ENCODE data around the gene DES.
A peak's percentile ranks its signal among the peaks of the same experiment; 100 is the strongest.
"Not testable (repeated sequence)": the region's sequence is repeated elsewhere in the genome, so short reads cannot be mapped to it uniquely, and the experiment has no call there.

DES gene

DNA sequence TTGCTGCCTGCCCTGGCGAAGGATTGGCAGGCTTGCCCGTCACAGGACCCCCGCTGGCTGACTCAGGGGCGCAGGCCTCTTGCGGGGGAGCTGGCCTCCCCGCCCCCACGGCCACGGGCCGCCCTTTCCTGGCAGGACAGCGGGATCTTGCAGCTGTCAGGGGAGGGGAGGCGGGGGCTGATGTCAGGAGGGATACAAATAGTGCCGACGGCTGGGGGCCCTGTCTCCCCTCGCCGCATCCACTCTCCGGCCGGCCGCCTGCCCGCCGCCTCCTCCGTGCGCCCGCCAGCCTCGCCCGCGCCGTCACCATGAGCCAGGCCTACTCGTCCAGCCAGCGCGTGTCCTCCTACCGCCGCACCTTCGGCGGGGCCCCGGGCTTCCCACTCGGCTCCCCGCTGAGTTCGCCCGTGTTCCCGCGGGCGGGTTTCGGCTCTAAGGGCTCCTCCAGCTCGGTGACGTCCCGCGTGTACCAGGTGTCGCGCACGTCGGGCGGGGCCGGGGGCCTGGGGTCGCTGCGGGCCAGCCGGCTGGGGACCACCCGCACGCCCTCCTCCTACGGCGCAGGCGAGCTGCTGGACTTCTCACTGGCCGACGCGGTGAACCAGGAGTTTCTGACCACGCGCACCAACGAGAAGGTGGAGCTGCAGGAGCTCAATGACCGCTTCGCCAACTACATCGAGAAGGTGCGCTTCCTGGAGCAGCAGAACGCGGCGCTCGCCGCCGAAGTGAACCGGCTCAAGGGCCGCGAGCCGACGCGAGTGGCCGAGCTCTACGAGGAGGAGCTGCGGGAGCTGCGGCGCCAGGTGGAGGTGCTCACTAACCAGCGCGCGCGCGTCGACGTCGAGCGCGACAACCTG is at the start of gene DES:
TSS of gene DES (plus strand) at position 223 of the 857 bp plus-strand sequence. CDS start at position 309, 86 bp downstream.
- DNase-seq, result no peak

DNA sequence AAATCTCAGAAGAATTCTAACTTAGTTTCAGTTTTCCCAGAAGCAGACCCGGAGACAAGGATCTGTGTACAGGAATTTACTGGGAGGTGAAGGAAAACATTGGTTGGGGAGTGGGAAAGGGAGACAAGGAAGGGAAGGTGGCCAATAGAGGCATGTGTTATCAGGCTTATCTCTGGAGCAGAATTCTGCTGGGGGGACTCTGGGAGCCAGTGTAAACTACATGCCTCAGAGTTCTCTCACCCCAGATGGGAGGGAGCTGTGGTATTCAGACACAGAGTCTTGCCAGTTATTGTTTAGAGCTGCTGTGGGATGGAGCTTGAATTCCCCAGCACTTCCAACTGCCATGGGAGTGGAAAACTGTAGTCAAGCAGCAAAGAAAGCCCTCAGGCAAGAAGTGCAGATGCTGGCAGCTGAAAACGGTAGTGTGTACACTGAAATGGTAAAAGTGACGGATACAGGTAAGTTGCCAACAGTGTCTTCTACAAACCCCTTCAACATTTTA is 49.4 kb upstream of the DES start:
- DNase-seq, result peak; percentile 69

DNA sequence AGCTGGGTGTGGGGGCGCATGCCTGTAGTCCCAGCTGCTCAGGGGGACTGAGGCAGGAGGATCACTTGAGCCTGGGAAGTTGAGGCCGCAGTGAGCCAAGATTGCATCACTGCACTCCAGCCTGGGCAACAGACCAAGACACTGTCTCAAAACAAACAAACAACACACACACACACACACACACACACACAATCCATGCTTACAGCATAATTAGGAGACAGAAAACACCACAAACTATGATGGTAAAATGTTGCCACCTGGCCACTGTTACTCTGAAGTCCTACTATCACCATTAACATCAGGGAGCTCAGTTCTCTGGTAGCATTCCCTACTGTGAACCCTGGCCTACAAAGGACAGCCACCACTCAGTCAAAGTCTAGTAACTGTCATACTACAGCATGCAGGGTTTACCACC is 48.7 kb upstream of the DES start:
- DNase-seq, result no peak

DNA sequence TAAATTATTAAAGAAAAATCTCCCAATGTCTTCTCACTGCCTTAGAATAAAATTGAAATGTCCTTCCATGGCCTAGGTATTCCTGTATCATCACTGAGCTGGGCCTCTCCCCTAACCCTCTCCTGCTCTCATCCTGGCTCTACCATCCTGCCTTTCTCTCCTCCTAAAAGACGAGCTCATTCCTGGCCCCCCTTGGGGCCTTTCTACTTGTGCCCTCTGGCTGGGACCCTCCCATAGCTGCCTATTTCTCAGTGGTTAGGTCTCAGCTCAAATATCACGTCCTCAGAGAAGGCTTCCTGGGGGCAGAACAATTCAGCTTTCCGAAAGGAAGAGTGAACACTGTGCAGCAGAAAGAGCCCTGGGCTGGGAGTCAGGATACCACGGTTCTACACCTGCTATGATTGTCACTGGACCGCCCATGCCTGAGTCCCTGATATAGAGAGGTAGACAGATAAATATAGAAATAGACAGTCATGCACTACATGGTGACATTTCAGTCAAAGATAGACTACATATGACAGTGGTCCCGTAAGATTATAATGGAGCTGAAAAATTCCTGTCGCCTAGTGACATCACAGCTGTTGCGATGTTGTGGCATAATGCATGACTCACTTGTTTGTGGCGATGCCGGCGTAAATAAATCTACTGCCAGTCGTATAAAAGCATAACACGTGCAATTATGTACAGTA is 39.9 kb upstream of the DES start:
- DNase-seq, result no peak

DNA sequence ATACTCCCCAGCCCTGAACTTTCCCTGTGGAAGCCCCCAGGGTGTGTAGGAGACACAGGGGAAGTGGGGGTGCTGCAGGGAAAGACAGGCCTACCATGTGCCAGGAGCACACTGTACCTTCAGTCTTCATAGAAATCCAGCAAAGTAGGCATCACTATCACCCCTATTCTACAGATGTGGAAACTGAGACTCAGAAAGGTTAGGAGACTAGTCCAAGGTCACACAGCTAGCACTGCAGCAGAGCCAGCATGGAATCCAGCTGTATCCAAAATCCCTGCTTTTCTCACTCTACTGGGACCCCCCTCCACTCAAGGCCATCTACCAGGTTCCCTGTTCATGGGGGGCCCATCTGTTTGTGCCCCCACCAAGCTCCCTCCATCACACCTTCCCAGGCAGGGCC is 37.3 kb upstream of the DES start:
- DNase-seq, result no peak

DNA sequence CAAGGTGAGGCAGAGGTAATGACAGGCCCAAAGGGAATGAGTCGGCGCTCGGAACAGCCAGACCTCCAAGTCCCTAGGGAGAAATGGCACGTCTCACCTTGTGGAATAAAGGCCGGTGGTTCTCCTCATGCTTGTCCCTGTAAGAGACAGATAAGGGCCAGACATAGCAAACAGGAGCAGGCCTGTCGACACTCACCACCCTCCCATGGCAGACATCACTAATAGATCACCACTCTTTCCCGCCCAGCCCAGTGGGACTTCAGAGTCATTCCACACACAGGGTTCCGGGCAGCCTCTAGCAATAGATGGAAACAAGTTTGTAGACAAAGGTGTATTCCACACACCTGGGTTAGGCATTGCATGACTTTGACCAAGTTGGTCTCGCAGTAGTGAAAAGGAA is 36.7 kb upstream of the DES start:
- DNase-seq, result no peak

DNA sequence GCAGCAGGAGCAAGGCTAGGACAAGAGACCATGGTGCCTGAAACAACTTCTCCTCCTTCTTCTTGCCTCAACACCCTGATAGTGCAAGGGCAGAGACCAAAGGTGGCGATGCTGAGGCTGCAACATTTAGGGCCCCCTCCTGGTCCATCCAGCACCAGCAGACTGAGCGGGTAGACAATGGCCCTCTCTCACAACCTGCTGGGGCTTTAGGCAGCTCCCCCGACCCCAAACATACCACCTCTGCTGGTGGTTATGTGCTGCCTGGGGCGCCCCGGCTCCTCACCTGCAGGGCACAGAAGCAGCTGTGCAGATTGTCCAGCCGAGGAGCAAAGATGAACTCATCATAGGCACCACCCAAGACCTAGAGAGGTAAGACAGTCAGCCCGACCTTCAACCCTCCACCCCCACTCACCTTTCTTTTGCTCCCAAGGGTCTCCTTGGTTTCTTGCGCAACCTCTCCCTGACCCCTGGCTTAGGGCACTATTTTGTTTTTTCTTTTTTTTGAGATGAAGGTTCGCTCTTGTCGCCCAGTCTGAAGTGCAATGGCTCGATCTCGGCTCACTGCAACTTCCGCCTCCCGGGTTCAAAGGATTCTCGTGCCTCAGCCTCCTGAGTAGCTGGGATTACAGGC is 34.0 kb upstream of the DES start:
- no peak for DNase-seq

DNA sequence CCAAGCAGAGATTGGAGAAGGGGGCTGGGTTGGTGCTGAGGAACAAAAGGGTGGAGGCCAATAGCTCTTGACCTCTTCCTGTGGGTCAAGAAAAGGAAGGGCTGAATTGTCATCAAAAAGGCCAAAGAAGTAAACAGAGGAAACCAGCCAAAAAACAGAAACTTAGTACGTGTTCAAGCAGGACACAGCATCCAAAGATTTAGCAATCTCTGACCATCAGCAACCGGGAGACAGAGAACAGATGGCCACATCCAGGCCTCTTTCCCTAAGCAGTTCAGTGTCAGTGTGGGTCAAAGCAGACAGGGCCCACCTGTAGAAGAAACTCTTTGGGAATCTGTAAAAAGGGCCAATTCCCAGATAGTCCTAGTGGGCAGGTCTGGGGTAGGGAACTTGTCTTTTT is 33.3 kb upstream of the DES start:
- DNase-seq, result no peak

DNA sequence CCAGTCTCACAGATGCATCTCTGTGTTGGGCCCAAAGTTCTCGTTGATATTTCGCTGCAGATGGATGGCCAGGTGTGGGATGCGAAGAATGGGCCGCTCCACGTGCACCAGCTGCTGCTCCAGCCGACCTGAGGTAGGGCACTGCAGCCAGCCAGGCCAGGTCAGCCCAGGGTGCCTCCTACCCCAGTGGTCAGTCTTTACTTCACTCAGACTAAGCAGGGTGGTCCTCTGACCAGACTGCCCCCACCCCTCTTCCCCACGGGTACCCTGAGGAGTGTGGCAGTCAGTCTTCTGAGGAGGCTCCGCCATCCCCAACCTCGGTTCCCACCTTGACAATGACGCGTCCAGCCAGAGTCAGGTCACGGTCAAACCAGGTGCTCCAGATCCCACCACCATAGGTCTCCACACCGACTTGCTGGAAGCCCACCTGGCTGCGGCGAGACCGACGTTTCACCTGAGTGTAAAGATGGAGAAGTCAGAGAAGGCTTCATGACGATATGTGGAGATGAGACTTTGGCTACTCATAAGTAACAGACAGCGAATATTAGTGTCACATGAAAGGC is 32.1 kb upstream of the DES start:
- DNase-seq, result no peak

DNA sequence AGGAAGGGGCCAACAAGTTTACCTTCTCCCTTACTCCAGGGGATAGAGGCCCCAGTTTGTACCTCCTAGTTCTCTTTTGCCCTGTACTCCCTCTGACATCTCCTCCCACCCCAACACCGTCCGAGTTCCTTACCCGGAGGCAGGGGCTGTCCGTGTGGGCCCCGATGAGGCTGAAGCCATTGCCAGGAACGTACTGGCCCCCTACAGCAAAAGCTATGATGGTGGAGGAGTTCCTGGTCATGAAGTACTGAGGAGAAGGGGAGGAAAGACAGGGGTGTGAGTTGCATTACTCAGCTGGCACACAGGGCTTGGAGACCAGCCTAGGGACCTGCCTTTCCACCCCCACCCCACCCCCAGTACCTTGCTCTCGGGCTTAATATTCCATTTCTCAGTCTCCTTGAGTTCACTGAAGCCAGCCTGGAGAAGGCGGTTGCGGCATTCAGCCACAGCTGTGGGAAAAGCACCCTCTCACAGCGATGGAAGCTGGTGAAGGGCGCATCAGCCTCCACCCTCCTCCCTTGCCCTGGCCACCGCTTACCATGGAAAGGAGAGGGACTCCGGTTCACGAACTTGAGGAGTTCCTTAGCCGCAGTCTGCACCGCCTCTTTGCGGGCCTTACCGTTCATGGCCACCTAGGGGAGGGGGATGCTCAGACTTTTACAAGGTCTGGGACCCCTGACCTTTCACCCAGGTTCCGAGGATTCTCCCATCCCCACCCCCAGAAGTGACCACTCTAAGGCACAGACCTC is 31.5 kb upstream of the DES start:
- no peak for DNase-seq

DNA sequence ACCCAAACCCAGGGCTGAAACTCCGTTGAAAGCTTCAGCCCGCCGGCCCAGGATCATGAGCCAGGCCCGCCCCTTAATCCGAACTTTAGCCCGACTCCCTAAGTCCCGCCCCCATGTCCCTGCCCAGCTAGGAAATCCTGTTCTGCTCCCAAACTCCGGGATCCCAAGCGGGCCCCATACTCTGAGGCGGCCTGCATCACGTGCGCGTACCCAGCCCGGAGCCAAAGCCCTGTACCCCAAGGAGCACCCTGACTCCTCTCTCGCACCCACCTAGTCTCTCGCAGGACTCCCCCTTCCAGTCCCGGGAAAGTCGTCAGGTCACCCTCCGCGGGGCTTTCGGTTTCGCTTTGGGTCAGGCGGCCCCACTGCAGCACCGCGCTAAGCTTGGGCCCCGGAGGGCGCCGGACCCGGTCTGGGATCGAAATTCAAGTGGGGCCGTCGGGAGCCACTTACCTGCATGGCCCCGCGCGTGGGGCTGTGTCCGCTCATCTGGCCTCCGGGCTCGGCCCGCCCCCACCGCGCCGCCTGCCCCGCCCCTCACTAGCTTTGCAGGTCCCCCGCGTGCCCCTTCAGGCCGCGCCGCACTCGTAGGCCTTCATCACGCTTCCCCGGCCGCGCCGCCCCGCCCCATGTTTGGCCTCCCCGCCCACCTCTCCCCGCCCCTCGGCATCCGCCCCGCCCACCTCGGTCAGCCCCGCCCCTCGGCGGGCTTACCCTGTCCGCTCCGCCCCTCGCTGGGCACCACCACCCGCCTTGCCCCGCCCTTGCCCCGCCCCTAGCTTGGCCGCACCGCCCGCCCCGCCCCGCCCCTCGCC is 30.7 kb upstream of the DES start, which contains the start of gene DNPEP:
TSS of gene DNPEP (minus strand) at position 607 of the 815 bp plus-strand sequence. CDS start at position 489, 118 bp downstream.
- DNase-seq, result peak; percentile 99

DNA sequence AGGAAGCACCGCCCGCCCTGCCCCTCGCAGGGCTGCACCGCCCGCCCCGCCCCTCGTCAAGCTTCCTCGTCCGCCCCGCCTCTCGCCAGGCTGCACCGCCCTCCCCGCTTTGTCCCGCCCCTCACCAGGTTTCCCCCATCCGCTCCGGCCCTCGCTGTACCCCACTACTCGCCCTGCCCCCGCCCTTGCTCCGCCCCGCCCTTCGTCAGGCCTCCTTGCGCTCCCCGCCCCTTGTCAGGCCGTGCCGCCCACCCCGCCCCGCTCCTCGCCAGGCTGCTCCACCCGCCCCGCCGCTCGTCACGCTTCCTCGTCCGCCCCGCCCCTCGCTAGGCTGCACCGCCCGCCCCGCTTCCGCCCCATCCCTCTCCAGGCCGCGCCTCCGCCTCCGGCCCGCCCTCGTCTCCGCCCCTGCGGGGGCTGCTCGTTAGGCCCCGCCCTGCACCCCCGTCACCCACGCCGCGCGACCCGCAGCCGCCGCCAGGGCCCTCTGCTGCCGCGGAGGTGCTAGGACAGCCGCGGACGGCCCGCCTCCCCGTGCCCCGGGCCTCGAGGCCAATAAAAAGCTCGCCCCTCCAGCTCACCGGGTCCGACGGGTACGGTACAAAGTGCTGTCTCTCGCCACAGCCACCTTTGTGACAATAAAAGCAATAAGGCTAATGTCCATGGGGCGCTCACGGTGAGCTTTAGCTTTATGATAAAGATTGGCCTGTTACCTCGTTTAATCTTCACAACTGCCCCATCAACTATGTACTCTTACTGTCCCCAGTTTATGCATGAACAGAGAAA is 29.9 kb upstream of the DES start:
- DNase-seq, result peak; percentile 99

DNA sequence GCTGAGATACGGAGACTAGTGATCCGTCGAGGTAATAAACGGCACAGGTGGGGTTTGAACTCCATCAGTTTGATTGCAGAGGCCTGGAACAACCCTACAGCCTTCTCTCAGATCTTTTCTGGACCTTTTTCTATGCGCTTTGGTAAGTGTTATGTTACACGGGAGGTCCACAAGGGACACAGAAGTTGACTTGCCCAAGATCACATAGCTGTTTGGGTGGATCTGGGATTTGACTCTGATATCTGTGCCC is 29.3 kb upstream of the DES start:
- DNase-seq, result no peak

DNA sequence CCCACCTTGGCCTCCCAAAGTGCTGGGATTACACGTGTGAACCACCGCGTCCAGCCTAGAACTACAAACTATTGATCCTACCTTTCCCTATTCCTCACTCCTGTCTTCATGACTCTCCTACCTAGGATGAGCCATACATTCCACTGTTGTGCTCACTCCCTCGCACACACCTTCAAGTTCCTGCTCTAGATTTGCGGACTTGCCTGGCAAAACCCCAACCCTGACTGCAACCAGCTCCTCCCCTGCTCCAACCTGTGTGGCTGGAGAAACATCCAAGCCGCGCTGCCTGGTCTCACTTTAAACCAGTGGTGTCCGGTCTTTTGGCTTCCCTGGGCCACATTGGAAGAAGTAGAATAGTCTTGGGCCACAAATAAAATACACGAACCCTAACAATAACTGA is 25.4 kb upstream of the DES start:
- no peak for DNase-seq

DNA sequence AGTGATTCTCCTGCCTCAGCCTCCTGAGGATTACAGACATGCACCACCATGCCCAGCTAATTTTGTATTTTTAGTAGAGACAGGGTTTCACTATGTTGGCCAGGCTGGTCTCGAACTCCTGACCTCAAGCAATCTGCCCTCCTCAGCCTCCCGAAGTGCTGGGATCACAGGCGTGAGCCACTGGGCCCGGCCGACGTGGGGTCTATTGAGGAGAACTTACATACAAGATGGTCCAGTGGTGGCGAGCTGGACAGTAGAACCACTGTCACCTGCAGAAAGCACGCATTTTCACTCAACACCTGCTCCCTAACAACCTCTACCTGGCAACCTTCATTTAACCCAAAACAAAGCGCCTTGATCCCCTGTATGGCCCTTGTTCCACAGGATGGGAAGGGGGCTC is 23.1 kb upstream of the DES start:
- DNase-seq, result not testable (repeated sequence)

DNA sequence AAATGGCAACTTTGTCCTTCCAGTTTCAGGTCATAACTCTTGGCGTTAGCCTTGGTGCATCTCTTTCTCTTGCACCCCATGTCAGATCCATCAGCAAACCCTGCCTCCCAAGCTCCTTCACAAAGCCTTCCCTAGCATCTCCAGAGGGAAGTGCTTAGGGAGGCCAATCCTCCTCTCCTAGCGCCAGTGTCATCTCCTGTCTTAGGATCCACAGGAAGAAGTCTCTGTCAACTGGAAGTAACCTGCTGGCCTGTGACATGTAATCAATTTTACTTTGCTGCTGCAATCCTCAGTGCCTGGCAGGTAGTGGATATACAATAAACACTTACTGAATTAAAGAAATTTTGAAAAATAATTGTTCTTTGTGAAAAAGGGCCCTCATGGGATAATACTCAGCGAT is 22.6 kb upstream of the DES start:
- DNase-seq, result no peak

DNA sequence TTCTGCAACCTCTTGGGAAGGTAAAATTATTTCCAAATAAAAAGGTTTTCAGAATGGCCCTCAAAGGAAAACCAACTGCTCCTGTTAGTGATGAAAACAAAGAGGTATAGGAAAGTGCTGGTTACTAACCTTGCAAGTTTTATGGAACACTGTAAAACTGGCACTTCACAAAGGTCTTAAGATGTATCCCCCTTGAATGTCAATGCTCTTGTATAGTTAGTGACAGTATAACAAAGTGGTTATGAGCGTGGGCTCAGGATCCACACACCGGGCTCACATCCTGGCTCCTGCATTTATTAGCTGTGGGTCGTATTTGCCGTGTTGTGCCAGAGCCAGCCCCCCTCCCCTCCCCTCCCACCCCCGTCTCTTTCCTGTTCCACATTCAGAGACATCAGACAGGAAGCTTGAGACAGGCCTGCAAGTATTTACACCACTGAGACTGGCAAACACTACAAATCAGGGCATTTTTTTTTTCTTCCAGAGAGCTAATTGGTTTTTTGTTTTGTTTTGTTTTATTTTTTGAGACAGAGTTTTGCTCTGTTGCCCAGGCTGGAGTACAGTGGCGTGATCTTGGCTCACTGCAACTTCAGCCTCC is 21.2 kb upstream of the DES start:
- DNase-seq, result no peak

DNA sequence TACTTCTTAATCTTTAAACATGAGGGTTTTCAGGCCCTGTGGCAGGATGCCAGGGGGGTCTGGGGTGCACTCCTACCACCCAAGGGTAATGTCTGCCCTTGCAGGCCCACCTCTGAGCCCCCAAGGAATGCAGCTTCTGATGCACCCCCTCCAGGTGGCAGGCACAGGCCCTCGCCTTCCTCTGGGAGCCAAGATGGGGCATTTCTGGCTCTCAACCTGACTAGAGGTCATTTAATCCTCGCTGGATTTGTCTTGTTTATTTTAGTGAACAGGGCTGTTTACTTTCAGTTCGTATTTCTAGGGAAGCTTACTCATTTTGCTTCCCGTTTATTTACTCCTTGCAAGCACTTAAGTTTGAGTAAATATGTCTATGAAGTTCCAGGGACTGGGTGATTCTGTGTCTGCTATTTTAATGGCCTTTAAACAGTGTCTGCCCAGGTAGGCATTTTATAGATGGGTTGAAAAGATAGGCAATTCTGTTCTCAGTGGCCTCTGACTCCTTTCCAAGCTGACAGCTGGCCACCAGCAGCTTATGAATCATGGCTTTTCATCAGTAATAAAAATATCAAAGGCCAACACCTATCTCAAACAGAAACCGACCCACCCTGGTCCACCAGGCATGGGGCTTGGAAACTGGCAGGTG is 19.3 kb upstream of the DES start:
- DNase-seq, result no peak

DNA sequence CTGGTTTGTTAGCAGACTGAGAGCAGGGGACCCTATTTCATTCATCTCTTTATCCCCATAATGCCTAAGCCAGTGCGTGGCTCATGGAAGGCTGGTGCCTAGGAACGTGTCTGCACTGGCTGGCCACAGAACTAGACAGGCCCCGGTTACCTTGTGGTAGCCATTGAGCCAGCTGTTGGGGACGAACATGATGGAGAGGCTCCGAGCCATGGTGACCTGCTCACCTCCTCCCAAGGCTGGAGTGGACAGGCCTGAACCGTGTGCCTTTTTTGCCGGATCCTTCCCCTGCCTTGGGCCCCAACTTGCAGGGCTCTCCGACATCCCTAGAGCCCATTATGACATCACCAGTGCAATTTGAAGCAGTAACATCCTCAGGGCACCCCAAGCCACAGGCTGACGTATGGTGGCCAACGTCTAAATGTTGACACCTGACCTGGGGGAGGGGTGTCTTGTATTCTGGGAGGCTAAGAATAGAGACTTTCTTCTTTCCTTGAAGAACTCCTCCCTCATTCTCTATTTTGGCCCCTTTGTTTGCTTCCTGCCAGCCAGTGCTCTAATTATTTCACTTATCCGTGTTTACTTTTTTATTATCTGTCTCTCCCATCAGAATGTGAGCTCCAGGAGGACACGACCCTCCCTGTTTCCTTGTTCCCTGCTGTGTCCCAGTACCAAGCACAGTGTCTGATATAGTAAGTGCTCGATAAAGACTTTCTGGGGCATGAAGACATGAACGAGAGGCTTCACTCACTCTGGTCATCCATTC is 18.3 kb upstream of the DES start:
- DNase-seq, result no peak

All from amniotic stem cell (primary cell).